M059J (cell line): ENCODE measurements around the gene KDM4C. TPM values are rescaled to one million over a fixed set of nuclear protein-coding genes. Genes with fewer than 3 reads are reported as not detected.
"Not testable (repeated sequence)": the region's sequence is repeated elsewhere in the genome, so short reads cannot be mapped to it uniquely, and the experiment has no call there.

Experiments used
- DNase-seq: peaks from one replicate; pipeline ENCODE4 v3.0.0-alpha.2; 2012; ENCODE audit warnings: low read depth
- total RNA-seq: library from RNA; depleted of rRNA; stranded (reverse); fragments of >200 nt; shearing (Covaris generic); gene quantifications from 2 replicates; pipeline ENCODE4 v1.2.3, GENCODE V29; 2014

Gene KDM4C
- total RNA-seq, 1 experiment from 2014 or later: 17.7 TPM

DNA sequence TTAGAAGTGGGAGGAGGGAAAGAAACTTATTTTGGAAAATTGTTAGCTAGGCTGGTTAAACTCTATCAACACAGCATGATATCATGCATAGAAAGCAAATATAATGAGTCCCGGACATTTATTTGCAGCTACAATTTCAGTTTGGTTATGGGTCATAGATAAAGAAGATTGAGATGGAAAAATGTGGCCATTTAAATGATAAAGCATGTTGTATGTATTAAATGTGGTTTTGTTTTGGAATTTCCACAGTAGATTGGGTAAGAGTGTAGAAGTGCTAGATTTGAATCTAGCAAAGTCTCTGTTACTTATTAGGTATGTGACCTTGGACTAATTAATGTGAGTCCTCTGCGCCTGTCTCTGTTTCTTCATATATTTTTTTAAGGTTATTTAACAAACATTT, 217.4 kb downstream of the KDM4C start:
- DNase-seq: no peak

DNA sequence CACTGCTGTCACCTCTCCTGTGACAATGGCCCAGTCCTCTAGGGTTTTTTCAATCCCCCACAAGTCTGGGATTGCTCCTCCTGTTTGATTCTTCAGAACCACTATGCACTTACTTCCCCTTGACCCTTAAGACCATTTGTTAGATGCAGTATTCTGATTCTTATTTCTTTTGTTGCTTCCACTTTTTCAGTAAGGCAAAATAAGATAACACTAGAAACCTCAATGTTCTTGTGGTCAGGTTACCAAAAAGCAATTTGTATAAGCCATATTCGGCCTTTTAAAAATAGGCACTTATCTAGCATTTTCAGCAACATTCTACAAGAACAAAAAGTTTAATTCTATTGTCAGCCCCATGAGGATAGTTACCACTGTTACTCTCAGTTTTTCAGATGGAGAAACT, 220.0 kb downstream of the KDM4C start:
- DNase-seq: no peak

DNA sequence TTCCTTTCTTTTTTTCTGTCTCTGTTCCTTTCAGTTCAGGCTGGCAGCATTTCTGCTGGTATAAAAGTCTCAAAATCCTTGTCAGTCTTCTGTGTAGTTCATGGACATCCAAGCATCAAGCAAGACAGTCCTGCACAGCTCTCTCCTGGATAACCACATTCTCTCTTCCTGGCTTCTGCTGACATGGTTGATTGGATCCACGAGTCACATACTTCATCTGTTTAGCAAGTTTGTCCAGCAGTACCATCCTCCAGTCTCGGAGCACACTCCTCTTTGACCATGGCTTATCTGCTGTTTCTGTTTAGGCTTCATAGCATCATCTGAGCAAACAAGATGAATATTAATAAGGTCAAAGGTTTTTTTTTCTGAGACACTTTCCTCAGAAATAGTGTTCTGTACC, 220.8 kb downstream of the KDM4C start:
- no peak for DNase-seq

DNA sequence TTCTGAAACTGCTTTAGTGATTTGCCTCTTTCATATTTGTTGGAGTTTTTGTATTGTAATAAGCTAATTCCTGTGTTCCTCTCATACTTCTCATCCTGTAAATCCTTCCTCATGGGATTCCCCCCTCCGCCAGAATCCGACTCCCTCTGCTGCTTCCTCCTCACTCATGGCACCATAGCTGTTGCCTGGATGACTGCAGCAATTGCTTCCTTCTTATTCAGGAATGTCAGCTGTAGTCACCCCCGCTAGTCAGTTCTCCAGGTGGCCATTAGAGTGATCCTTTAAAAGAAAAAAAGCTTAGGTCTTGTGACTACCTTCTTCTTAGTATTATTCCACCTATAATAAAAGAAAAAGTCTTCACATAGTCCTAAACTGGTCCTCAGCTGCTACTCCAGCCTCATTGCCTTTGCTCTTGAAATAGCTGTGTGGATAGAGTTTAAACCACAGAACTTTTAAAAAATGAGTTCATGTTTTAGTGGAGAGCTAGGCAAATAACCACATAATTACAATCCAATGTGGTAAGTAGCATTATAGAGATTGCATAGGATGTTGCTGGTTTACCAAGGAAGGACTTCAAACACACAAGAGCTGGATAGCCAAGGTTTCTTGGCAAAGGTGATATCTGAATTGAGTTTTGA, 227.3 kb downstream of the KDM4C start:
- DNase-seq: no peak

DNA sequence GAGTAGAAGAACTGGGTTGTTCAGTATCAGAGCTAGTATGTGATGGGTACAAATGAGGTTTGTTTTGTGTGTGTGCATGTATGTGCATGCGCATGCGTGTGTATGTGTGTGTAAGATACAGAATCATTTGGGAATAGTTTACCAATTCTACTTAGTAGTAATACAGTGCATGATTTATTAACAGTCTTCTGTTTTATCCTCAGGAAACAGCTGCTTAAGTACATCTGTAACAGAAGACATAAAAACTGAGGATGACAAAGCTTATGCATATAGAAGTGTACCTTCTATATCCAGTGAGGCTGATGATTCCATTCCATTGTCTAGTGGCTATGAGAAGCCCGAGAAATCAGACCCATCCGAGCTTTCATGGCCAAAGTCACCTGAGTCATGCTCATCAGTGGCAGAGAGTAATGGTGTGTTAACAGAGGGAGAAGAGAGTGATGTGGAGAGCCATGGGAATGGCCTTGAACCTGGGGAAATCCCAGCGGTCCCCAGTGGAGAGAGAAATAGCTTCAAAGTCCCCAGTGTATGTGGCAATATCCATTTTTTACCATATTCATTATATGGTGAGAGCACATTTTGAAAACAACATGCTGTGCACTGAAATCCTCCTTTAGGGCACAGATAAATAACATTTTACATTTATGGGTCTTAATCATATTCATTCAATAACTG, 228.5 kb downstream of the KDM4C start:
- DNase-seq: no peak

DNA sequence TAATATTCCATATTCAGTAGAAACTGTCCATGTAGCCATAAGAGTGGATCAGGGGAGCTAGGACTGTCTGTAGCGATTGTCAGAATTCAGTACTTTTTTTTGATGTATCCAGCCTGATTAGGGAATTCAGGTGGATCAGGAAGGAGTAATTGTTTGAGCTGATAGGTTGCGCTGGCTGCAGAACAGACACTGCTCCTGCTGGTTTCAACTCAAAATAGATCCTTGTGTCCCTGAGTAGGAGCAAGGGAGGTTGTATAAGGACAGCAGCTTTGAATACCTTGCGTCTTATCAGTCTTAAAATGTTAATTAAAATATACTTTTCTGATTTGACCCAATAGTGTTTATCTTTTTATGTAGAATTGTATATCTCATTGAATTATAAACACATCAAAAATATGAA, 229.6 kb downstream of the KDM4C start:
- DNase-seq: no peak

DNA sequence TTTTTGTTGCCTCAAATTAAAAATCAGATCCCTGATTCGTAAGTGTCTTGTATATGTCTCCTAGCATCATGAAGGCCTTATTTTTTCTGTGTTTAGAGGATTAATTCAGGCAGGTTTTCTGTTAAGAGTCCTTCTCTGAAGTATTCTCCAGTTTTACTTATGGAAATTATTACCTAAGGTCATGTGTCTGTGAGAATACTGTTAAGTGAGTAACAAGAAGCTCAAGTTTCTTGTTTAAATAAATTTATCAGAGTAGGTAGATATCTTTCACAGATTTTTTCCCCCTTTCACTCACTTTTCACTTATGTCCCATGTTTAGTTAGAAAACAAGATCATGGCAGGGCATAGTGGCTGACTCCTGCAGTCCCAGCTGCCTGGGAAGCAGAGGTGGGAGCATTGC, 233.6 kb downstream of the KDM4C start:
- DNase-seq: no peak

DNA sequence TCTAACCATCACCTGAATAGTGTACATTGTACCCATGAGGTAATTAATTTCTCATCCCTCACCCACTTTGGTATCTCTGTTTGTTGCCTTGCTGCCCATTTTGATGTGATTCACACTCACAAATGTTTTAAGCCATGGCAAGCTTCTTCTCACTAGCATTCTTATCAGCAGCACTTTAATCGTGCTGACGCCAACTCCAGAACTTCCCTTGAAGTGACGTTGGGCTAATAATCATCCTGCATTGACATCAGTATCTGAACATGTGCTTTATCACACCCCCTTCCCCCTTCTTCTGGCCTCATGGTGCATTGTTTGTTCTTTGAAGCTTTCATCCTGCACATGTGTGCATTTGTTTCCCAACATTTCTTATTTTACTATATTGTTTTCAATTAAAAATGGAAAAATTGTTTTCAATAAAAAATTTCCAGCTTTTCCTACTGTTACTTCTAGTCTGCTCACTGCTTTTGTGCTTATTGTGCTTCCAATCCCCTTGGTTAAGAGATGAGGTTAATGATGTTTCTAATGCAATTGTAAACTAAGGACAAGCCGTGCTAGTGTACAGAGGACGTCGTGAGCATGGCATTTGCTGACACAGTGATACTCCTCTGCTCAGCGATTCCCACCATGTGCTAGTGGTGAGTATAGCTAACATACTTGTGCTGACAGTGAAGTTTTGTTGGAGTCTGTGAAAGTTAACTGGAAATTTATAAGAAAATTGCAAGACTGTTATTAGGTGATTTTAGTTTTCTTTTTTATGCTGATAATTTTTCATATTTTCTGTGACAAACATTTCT, 238.5 kb downstream of the KDM4C start:
- no peak for DNase-seq

DNA sequence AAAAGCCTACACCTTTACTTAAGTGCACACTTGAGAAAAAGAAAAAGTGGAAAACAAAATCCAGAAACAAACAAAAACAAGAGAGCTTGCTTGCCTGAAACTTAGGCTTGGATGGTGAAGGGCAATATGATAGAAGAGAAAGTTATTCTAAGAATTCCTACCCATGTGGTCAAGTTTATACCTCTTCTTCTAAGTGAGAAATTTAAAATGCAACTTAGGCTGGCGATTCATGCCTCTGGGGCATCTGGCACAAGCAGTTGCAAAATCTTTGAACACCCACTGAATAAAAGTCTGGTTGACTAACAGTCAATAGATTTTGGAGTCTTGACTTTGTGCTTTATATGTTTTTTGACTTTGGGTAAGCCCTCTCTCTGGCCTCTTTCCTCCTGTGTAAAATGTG, 239.6 kb downstream of the KDM4C start:
- DNase-seq: peak; percentile 49

DNA sequence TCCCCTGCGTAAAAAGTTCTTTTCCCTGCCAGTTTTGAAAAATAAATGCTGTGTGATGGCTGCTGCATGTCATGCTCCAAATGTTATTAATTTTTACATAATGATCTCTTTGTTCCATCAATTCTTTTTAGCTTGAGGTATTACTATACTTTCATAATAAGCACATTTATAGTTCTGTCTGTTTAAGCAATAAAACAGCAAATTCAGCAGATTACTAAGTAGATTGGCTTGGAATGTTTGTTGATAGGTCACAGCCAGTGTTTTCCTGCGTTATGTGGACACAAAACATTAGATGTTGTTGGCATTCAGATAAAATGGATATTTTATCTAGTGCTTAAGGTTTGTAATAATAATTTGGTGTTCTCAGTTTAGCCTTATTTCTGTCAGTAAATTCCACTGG, 242.0 kb downstream of the KDM4C start:
- no peak for DNase-seq

DNA sequence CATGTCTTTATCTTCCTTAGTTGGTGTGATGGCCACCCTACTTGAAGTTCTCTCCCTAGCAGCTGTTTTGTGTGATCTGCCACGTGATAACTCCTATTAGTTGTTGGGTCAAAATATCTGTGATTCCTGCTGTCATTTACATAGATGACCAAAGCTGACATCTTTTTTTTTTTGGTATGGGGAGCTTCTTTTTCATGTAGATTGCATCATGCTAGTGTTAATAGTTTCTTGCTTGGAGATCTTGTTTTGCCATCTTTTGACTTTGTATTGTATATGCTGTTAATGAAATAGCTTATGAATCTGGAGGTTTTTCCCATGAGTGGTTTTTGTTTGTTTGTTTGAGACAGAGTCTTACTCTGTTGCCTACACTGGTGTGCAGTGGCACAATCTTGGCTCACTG, 243.8 kb downstream of the KDM4C start:
- DNase-seq: no peak

DNA sequence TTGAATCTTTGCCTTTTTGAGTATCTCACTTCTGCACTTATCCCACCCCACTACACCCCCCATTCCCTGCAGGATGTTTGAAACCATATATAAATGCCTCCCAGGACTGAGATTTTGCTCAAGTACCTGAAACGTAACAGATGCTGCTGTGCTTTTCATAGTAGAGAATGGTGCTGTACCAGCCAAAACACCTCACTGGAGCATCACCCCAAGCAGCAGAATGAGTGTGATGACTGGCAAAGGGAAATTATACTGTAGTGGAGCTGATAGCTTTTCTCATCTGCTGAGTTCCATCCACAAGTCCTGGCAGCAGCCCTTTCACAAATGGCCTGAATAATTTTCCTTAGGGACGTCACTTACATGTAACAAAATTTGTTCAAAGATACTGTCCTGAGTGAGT, 246.1 kb downstream of the KDM4C start:
- DNase-seq: no peak

DNA sequence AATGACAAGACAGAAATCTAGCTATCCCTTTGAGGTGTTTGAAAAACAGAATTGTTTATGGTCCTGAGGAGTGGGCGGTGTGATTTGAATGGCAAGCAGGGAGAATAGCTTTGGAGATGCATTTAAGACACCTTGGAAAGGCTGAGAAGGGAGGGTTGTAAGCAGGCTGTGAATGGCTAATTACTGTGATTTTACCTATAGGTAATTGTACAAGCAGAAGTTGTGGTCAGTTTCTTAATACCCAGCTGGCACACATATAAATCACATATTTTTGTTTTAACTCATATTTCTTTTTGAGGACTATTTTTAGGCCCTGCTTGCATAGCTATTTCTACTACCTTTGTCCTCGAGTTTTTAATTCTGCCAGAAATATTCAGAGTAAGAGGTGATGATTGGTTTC, 248.6 kb downstream of the KDM4C start:
- DNase-seq: no peak

DNA sequence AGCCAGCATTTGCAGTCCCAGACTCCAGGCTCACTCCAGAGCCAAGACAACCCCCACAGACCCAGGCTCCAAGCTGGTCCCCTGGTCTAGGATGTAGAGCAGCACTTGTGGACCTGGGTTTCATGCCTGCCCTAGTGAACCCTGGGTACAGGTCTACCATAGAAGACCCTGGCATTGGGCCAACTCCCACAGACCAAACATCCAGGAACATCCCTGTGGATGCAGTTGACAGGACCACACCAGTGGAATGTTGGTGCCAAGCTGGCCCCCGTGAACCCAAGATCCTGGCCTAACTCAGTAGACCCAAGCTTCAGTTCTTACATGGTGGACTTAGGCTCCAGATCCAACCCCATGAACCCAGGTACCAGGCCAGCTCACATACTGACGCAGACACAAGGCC, 250.6 kb downstream of the KDM4C start:
- DNase-seq: no peak

DNA sequence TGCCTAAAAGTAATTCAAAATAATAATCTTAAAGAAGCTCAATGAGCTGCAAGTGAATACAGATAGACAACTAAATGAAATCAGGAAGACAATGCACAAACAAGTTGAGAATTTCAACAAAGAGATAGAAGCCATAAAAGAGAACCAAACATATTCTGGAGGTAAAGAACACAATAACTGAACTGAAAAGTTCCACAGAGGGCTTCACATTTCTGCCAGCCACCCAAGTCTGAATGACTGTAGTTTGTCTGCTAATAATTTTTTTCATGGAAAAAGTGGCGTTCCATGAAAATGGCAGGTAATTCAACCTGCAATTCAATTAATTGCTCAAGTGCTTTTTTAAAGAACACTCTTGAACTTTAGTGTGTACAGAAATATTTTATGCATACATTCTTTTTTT, 251.3 kb downstream of the KDM4C start:
- no peak for DNase-seq

DNA sequence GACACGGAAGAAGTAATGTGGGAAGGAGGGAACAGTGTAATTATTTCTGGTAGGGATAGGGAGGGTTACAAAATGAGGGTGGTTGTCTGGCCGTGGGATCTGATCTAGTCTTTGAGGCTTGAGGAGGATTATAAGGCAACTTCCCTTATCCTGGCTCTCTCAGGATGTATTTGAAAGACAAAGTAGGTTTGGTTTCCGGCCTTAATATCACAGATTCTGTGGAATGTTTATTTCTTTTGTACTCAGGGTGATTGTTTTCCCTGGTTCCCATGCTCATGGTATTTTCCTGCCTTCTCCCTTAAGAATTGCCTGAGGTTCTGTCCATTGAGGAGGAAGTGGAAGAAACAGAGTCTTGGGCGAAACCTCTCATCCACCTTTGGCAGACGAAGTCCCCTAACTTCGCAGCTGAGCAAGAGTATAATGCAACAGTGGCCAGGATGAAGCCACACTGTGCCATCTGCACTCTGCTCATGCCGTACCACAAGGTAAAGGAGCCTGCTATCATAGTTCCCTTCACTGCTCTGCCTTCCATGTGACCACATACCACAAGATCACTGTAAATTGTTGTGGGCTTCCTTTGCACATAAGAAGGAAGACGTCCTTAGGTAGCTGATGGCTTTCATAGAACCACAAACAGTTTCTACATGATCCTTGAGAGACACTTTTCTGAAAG, 253.8 kb downstream of the KDM4C start:
- DNase-seq: no peak

DNA sequence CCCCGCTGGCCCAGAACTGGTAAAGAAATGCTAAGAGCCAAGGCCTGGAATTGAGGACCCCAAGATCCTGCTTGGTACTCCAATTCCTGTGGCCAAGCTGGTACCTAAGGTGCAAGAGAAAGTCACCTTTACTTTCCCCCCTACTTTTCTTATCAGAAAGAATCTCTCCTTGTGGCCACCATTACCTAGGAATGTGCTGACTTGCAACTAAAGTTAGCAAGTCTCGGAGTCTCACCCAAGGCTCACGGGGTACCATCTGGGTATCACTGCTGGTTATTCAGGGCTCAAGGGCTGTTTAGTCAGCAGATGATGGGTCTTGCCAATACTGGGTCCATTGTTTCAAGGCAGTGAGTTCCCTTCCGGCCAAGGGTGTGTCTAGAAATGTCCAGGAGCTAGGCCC, 270.2 kb downstream of the KDM4C start:
- DNase-seq: no peak

DNA sequence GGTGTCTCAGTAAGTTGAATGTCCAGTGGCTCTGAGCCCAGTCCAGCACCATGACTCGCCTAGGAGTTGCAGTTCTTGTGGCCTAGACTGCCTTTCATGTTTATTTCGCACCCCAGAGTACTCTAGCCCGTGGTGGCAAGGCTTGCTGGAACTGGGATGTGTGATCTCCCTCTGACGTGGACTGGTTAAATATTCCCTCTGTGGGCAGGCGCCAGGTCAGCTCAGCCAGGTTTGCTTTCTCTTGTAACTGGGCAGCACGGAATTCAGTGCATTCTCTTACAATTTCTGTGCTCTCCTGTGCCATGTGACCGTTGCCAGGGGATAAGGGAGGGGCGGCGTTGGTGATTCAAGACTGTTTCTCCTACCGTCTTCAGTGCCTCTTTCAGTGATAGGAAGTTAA, 270.8 kb downstream of the KDM4C start:
- DNase-seq: peak; percentile 22

DNA sequence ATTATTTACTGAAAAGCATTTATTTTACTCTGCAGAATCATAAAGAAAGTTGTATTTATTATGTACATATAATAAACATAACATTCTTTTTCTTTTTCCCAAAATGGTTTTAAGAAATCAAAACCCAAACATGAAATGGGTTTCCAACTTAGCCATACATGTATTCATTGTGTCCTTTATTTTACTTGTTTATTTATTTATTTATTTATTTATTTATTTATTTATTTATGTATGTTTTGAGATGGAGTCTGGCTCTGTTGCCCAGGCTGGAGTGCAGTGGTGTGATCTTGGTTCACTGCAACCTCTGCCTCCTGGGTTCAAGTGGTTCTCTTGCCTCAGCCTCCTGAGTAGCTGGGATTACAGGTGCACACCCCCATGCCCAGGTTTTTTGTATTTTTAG, 273.2 kb downstream of the KDM4C start:
- DNase-seq: not testable (repeated sequence)

DNA sequence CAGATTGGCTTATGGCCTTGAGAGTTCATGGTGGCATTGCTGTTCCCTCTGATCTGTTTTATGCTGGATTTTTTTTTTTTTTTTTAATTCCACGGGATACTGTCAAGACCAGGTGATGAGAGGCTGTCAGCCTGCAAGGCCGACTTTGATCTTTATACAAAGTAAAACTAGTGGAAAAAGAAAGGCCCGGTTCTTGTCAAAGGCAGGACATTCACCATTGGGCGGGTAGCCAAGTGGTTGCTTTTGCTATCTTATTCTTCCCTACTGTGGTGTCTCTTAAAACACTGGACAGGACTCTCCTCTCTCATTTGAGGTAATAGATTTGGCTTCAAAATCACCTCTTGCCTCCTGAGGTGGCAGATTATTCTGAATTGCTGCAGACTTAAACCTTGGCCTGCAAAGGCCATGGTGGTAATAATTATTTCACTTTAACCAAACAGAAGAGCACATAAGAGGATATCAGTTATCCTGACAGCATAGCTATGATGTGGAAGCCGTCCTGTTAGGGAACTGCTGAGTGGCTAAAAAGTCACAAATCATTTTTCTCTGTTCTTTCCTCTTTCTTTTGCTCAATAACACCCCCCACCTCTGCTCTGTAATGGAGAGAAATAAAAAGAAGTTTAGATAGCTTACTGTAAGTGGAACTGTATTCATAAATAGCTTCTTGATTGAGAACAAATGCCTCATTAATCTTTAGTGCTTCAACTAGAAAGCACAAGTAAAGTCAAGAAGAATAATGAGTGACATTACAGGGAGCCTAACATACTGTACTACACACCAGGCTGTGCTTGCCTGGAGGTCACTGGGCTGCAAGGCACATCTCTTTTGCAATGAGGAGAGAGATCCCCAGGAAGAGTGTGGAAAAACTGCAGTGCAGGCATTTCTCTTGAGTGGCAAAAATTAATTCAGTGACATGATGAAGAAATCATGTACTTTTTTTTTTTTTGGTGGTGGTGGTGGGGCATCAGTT, 275.6 kb downstream of the KDM4C start:
- DNase-seq: no peak

DNA sequence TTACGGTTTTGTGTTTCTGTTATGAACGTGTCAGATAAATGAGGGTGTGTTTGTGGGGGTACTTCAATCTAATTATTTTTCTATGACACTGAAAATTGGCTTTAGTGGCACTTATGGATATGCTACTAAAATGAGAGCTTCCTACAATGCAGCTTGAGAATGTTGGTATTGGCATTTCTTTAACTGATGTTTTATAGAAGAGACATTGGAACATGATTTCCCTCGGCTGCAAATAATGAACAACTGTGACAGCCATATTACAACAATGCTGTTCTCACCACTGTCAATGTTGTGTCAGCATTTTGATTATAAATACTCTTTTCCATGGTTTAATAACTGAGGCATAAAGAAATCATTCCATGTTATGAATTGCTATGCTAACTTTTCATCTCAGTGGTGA, 279.4 kb downstream of the KDM4C start:
- no peak for DNase-seq
